Adrenal gland (tissue), 5 donors: Measurements from ENCODE around the gene SCARB1.

ENCODE experiments used
- POLR2A ChIP-seq, 2 donors: fragments of 450-650 bp; IDR thresholded peaks; one replicate each; pipeline ENCODE4 v1.6.1; 2017; ENCODE audit warnings: antibody characterized with exemption in 2 of 2, mild to moderate bottlenecking in 2 of 2, moderate library complexity in 1 of 2
- TF ChIP-seq, protein P1 (sequence below), 6 experiments: fragments of 450-650 bp in 4 of 6; fragments of 200-600 bp in 2 of 6; sonication (generic) in 1 of 6; IDR thresholded peaks; 1 replicate in 5 of 6; 2 replicates in 1 of 6; pipeline versions ENCODE4 v1.5.1 to v1.8.0; 2016 to 2021; ENCODE audit warnings: antibody characterized with exemption in 6 of 6, mild to moderate bottlenecking in 2 of 6, moderate library complexity in 1 of 6
- donor health status: DM: no; HTN: no; CAD: no.

DNA sequence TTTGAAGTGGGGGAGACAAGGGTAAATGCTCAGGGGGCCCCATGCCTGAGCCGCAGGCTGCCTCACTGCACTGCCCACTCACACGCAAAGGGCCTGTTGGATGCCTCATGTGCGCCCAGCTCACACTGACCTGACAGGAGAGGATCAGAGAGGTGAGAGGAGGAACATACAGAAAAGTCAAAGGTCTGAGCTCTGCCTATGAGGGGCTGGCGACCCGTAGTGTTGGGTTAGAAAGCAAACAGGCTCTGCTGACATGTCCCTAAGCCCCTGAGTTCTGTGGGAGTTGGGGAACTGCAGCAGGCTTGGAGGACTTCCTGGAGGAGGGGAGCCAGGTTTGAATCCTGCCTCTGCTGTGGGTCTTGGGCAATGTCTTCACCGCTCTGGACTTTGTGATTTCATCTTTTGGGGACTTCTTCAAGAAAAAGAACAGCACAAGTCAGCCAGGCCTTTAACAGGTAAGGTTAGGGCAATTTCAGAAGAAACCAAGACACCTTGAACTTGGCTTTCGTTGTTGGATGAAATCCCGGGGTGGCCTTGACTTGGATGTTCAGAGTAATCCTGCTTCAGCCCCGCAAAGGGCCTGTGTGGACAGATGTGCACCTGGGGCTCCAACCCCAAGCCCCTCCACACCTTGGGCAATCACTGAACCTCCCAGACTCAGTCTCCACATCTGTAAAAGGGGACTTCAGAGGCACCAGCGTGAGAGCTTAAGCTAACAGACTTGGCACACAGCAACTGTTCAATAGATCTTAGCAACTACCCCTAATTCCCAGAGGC lies 116.8 kb downstream of the SCARB1 start:
- TF ChIP-seq, protein P1, sequence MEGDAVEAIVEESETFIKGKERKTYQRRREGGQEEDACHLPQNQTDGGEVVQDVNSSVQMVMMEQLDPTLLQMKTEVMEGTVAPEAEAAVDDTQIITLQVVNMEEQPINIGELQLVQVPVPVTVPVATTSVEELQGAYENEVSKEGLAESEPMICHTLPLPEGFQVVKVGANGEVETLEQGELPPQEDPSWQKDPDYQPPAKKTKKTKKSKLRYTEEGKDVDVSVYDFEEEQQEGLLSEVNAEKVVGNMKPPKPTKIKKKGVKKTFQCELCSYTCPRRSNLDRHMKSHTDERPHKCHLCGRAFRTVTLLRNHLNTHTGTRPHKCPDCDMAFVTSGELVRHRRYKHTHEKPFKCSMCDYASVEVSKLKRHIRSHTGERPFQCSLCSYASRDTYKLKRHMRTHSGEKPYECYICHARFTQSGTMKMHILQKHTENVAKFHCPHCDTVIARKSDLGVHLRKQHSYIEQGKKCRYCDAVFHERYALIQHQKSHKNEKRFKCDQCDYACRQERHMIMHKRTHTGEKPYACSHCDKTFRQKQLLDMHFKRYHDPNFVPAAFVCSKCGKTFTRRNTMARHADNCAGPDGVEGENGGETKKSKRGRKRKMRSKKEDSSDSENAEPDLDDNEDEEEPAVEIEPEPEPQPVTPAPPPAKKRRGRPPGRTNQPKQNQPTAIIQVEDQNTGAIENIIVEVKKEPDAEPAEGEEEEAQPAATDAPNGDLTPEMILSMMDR (IDR thresholded peaks at IDR 0.05), result no peak
- TF ChIP-seq POLR2A (IDR thresholded peaks at IDR 0.05), result no peak
